ENCODE data around the gene ATP7B.
"Not testable (repeated sequence)": the region's sequence is repeated elsewhere in the genome, so short reads cannot be mapped to it uniquely, and the experiment has no call there.

Gene ATP7B

GRCh38 chr13:51920267-51920666 is 91.0 kb downstream of the ATP7B start:
- no peak for DNase-seq

DNA sequence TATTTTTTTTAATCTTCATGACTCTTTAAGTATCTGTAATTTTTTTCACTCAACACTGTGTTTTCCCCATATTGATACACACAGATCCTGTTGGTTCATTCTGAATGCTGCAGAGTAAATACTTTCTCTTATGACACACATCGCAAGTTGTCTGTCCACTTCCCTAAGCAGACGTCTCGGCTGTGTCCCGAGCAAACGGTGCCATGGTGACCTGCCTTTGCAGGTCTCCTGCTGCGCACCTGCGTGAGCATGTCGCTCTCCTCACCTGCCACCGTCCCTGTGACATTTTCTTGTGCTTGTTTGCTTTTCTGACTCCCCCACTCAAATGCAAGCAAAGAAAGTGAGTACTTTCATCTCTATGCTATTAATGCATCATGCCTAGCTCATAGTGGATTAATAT is 91.7 kb downstream of the ATP7B start:
- no peak for DNase-seq

- DNase-seq, result no peak
Measured at GRCh38 chr13:51916962-51917361, 94.3 kb downstream of the ATP7B start.

DNA sequence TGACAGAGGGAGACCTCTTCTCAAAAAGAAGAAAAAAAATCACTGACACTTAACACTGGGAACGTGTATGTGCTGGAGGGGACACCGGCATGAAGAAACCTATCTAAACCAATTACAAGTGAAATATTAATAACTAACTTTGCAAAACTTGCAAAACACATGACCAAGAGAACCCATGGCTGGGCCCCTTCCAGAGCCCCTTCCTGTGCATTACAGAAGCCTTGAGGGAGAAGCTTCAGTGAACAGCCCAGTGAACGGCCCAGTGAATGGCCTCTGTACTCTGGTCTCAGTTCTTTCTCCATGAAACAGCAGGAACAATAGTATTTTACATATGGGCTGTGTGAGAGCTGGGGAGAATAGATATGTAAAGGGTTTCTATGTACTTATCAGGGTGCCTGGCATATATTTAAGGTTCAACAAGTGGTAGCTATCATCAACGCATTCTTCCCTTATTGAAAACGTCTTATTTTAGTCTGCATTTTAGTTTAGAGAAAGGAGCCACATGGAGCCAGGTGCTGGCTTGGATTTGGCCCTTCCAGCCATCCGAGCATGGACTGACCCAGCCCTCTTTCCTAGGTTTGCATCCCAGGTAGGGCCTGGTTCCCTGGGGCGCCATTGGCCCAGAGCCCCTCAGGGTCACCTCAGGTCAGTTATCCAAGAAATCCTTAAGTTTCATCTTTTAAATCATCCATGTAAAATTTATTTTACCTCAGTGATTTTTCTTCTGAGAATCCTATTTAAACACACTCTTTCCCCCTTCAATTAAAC is 95.0 kb downstream of the ATP7B start:
- DNase-seq, result no peak

DNA sequence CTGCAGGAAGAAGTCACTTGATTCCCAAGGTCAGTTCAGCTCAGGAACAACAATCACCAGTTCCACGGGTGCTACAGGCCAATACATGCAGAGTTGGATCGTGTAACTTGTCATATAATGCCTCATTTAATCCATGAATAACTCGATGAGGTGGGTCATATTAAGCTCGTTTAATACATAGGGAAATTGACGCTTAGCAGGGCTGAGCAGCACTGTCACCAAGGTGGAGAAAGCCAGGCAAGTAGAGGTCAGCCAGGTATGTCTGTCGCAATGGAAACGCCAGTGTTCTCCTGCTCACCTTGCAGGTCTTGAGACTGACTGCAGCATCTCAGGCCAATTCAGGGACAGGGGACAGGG is 97.1 kb downstream of the ATP7B start:
- DNase-seq, result no peak

- no peak for DNase-seq
Measured at GRCh38 chr13:51913421-51914136, 97.7 kb downstream of the ATP7B start.

DNA sequence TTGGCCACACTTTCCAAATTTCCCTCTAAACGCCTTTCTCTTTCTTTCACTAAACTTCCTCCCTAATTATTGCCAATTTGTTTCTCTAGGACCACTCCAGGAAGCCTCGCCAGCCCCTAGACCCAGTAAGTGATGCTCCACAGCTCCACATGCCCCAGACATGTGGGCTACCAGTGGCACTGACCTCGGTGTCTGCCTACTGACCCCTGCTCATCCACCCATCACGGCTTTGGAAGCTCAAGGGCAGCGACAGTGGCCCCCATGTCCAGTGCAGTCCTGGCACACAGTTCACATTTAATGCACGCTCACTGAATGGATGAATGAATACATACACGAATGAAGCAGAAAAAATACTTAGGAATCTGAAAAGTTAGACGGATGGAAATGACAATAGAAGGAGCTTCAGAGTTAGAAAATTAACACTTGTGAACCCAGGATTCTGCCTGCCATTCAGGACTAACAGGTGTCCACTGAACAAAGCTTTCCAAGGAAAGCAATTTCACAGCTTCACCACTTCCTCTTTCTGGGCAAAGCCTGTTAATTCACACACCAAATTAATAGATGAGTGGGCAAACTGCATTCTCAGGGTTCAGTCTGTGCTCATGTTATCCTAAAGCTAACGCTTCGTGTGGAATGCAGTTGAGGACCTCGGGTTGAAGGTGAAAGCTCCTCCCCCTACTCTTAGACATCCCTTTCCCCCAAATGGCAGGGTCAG is 98.6 kb downstream of the ATP7B start:
- DNase-seq, result peak; percentile 28

DNA sequence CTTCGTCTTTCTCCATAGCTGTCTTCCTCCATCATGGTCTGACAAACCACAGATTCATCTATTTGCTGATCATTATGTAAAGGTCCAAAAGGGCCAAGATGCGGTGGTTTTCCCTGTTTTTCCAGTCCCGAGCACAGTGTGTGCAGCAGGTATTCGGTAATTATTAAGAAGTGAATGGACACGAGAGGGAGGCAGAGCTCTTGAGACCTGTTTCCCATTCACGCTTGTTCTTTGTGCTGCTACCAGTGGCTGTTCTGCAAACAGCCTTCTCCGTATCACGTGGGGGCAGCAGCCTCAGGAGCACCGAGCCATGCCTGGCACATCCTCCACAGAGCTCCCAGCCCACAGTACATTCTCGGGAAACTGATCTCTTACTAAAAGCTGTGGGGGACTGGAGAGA is 99.2 kb downstream of the ATP7B start:
- DNase-seq, result no peak

DNA sequence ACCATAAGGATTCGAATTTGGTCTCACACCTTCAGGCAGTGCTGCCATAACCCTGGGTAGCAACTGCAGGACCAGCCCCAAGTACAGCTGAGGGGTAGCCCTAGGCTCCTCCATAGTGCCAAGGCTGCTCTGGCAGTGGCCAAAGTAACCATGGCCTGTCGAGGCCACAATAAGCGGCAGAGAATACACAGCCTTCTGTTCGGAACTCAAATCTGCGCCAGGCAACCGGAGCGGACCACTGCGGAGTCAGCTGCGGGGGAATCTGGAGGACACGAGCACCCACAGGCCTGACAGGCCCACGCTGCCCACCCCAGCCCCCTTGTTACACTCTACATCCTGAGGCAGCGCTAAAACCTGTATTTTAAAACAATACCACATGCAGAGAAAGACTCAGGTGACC is 100.7 kb downstream of the ATP7B start:
- DNase-seq, result no peak

DNA sequence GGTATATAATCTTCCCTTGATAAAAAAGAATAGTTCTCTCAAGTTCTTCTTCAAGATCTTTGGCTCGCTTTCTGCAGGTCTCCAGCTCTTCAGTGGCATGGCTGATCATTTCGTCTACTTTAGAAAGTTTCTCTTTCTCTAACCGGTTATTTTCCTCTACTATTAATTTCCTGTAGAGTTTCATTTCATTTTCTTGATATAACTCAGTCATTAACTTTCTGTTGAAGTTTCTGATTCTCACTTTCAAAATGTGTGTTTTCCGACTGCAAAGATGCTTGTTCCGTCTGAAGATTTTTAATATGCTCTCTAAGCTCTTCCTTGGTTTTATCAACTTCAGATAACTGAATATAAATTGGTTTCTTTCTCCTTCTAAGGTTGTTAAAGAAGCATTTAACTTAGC is 102.0 kb downstream of the ATP7B start:
- DNase-seq, result not testable (repeated sequence)

GRCh38 chr13:51907040-51907732 is 104.1 kb downstream of the ATP7B start:
- DNase-seq, result no peak

DNA sequence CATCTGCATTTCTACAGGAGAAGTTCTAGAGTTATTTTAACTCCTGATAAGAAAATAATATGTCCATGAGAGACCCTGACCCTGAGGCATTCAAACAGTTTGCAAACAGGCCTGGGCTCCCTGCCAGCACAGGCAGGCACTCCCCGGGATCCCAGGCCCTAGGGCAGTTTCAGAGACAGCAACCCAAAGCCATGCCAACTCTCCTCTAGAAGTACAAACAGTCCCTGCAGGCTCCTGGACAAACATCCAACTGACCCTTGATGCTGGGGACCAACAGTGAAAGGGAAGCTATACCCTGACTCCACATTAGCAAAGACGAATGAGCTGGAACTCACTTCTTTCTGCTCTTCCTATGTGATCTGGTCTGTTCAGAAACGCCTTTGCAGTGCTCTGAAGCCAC is 104.7 kb downstream of the ATP7B start:
- DNase-seq, result no peak

- DNase-seq, result no peak
Measured at GRCh38 chr13:51905787-51906186, 105.5 kb downstream of the ATP7B start.

DNA sequence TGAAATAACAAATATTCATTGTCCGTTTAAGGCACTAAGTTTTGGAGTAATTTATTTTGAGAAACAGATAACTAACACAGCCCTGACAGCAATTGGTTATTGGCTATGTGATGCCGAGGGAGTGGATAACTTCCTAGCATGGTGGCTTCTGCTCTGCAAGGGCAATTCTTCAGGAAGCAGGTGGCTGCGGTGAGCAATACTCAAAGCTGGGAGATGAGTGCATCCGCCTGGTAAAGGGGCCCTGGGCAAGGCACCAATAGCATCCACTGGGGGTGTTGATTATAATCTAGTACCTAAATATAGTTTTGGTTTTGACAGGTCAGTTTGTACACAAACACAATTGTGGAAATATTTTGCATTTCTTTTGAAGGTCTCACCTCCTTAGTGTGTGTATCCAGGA is 108.5 kb downstream of the ATP7B start:
- DNase-seq, result no peak

- no peak for DNase-seq
Measured at GRCh38 chr13:51900471-51900870, 110.8 kb downstream of the ATP7B start.

GRCh38 chr13:51895906-51896888 is 115.1 kb downstream of the ATP7B start:
- peak; percentile 72 for DNase-seq

- no peak for DNase-seq
Measured at GRCh38 chr13:51894239-51894638, 117.0 kb downstream of the ATP7B start.

DNA sequence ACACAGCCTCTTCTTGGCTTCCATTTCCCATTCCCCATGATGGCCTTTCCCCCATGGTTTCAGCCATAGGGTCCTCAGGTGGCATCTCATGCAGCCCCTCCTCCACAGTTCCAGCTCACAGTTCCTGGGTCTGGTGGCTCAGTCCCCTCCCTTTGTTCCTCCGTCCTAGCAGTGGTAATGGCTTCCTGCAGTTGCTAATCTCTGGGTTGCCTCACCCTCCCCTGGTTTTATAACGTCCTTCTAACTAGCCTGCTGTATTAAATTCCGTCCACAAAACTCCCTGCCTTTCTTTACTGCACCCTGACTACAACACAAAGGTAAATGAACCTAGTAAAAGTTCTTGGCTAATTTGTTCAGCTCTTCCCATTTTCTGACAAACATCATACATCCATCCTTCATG is 118.6 kb downstream of the ATP7B start:
- no peak for DNase-seq

- DNase-seq, result no peak
Measured at GRCh38 chr13:51887468-51887867, 123.8 kb downstream of the ATP7B start.

DNA sequence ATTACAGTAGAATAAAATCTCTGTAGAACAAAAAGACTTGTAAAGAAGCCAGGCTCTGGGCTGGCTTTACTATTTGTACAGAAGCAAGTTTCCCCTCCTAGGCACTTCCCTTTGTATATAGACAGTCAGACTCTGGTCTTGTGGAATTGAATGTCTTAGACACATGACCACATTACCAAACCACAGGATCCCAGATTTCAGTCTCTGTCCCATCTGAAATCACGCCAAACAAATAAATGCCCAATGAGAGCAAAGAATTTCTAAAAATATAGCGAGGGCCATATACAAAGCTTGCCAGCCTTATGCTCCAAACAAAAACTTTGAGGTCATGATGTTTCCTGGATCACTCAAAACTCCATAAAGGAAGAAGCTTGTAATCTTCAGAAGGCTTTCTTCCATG is 125.6 kb downstream of the ATP7B start:
- DNase-seq, result no peak

- DNase-seq, result no peak
Measured at GRCh38 chr13:51883226-51883600, 128.0 kb downstream of the ATP7B start.
